Loucy (cell line): ENCODE data around the gene MITF.

Experiments used
- EZH2phosphoT487 ChIP-seq: fragments of 200-600 bp; IDR thresholded peaks from 2 replicates; pipeline ENCODE4 v1.6.1; 2018; ENCODE audit warnings: antibody characterized with exemption, mild to moderate bottlenecking, moderate library complexity, borderline replicate concordance
- TF ChIP-seq, protein P1 (sequence below): fragments of 200-600 bp; sonication (generic); conservative IDR thresholded peaks from 2 replicates; pipeline ENCODE4 v1.5.1; 2014; ENCODE audit warnings: mild to moderate bottlenecking, antibody characterized with exemption, low read length

- TF ChIP-seq, protein P1, sequence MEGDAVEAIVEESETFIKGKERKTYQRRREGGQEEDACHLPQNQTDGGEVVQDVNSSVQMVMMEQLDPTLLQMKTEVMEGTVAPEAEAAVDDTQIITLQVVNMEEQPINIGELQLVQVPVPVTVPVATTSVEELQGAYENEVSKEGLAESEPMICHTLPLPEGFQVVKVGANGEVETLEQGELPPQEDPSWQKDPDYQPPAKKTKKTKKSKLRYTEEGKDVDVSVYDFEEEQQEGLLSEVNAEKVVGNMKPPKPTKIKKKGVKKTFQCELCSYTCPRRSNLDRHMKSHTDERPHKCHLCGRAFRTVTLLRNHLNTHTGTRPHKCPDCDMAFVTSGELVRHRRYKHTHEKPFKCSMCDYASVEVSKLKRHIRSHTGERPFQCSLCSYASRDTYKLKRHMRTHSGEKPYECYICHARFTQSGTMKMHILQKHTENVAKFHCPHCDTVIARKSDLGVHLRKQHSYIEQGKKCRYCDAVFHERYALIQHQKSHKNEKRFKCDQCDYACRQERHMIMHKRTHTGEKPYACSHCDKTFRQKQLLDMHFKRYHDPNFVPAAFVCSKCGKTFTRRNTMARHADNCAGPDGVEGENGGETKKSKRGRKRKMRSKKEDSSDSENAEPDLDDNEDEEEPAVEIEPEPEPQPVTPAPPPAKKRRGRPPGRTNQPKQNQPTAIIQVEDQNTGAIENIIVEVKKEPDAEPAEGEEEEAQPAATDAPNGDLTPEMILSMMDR = no peak
- TF ChIP-seq EZH2phosphoT487 = no peak
These were observed 205.7 kb downstream of the MITF start for GRCh38 chr3:69944931-69945493.
